Measurements from ENCODE around the gene DSP.

DSP gene

DNA sequence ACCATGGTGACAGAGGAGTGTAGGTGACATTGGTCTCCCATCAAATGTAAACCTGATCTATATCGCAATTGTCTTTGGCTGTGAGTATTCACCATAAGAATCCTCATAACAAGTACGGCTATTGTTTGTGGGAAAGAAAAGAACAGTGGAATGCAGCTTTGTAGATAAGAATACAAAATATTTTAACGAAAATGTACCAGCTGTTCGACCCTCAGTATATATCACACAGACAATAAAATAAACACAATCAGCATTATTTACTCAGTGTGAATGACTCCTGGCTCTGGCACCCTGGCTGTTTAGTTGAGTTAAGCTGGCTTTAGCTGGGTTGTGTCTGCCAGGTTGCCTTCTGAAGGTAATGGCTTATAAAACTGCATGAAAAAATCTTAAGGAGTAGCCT is 91.9 kb downstream of the DSP start:
- no peak for DNase-seq (ENCODE audit: low spot score)
- H3K27ac ChIP-seq = no peak overlapping the region
- TF ChIP-seq, protein P1, sequence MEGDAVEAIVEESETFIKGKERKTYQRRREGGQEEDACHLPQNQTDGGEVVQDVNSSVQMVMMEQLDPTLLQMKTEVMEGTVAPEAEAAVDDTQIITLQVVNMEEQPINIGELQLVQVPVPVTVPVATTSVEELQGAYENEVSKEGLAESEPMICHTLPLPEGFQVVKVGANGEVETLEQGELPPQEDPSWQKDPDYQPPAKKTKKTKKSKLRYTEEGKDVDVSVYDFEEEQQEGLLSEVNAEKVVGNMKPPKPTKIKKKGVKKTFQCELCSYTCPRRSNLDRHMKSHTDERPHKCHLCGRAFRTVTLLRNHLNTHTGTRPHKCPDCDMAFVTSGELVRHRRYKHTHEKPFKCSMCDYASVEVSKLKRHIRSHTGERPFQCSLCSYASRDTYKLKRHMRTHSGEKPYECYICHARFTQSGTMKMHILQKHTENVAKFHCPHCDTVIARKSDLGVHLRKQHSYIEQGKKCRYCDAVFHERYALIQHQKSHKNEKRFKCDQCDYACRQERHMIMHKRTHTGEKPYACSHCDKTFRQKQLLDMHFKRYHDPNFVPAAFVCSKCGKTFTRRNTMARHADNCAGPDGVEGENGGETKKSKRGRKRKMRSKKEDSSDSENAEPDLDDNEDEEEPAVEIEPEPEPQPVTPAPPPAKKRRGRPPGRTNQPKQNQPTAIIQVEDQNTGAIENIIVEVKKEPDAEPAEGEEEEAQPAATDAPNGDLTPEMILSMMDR (conservative IDR thresholded peaks at IDR 0.05; ENCODE audit: low read depth) = no peak
- CTCF ChIA-PET = no interaction called here
- POLR2A ChIA-PET (ENCODE audit: low non-redundant PET) = no interaction called here

DNA sequence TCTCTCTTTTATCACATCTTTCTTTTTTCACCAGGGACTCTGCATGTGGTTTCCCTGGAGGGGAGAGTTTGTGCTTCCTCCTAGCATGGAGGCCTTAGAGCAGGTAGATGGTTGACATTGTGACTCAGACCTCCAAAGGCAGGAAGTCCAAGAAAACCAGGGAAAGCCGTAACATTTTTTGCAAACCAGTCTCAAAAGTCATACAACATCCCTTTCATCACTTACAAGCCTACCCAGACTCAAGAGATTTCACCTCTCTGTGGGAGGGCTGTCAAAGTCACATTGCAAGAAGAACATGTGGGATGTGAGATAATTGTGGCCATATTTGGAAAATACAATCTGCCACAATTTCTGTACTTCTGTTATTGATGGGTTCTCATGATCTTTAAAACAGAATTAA is 94.7 kb downstream of the DSP start:
- CTCF ChIA-PET = no interaction called here
- POLR2A ChIA-PET (ENCODE audit: low non-redundant PET) = no interaction called here
- H3K27ac ChIP-seq = no peak overlapping the region
- DNase-seq (ENCODE audit: low spot score) = no peak
- TF ChIP-seq, protein P1 (conservative IDR thresholded peaks at IDR 0.05; ENCODE audit: low read depth) = no peak

Measured in RWPE1 (cell line).